ENCODE results near the gene RHBDF2. TPM values are rescaled to one million over a fixed set of nuclear protein-coding genes. Genes with fewer than 3 reads are reported as not detected.
A peak's percentile ranks its signal among the peaks of the same experiment; 100 is the strongest.

Gene RHBDF2
- 10 to 100 TPM; 30.4 to 43.1 TPM for total RNA-seq

DNA sequence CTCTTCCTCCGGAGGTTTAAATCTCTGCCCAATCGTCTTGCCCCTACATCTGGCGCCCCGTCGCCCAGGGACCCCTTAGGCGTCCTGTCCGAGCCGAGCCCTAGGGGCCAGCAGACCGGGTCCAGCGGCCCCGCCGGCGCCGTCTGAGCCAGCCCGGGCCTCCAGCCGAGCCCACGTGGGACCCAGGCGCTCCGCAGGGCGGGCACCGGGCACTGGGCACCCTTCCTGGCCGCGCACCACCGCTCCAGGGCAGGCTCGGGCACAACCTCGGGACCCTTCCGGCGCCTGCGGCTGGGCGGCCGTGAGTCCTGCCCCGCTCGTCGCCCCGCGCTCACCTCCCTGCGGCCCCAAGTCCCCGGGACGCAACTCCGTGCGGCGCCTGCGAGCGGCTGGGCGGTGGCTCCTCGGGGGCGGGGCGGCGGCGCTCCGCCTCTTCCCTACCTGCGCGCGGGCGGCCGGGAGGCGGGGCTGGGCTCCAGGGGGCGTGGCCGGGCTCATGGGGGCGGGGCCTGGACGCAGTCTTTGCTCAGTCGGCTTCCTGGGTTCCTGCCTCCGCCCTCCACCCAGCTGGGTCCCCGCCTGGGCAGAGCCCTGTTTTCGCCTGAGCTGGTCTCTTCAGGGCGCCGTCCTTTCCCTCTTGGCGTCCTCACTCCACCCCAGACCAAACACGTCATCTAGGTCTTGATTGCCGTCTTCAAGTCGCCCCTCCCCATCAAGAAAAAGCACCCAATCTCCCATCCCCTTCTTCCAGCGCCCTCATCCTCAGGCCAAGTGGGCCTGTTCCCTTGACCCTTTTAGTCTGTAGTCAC, at the start of gene RHBDF2:
Gene RHBDF2, minus strand, starts transcription at position 406 of the 809 bp plus-strand sequence. CDS start 19,899 bp downstream, outside the sequence.
- DNase-seq (ENCODE audit: low spot score in 2 of 2) (peak; percentile 96 to 98), ATAC-seq (peak; percentile 84 to 93)
- peak within 1 kb of the TSS; percentile 68 to 92 for H3K27ac Mint-ChIP-seq
- no peaks in the 10 kb centered on the region for H3K9me3 Mint-ChIP-seq
- H3K36me3 Mint-ChIP-seq = peaks cover 0 to 5% of the 10 kb centered on the region in 2 donors

DNA sequence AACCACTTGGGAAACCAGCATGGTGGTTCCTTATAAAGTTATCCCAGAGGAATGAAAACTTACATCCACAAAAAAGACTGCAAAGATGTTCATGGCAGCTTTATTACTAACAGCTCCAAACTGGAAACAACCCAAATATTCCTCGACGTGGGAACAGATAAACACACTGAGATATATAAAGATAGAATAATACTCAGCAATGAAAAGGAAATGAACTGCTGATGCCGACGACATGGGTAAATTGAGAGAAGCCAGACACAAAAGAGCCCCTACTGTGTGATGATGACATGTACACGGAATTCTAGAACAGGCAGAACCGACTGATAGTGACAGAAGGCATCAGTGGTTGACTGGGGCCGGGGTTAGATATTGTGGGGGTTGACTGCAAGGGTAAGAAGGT, 48.3 kb upstream of the RHBDF2 start:
- H3K36me3 Mint-ChIP-seq = no peaks in the 10 kb centered on the region
- ATAC-seq (no peak), DNase-seq (ENCODE audit: low spot score in 2 of 2) (no peak)
- no peak overlapping the region for H3K27ac Mint-ChIP-seq
- no peaks in the 10 kb centered on the region for H3K9me3 Mint-ChIP-seq

DNA sequence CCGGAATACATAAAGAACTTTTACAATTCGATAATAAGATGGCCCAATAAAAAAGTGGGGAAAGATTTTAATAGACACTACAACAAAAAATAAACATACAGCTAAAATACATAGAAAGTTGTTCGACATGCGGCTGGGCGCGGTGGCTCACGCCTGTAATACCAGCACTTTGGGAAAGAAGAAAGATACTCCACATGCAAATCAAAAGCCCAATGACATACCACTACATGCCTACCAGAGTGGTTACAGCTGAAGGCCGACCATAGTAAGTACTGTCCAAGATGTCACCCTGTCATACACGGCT, 47.9 kb upstream of the RHBDF2 start:
- DNase-seq (ENCODE audit: low spot score in 2 of 2) (no peak), ATAC-seq (no peak)
- Mint-ChIP-seq H3K9me3 (no peaks in the 10 kb centered on the region), H3K36me3 (no peaks in the 10 kb centered on the region), H3K27ac (no peak overlapping the region)

DNA sequence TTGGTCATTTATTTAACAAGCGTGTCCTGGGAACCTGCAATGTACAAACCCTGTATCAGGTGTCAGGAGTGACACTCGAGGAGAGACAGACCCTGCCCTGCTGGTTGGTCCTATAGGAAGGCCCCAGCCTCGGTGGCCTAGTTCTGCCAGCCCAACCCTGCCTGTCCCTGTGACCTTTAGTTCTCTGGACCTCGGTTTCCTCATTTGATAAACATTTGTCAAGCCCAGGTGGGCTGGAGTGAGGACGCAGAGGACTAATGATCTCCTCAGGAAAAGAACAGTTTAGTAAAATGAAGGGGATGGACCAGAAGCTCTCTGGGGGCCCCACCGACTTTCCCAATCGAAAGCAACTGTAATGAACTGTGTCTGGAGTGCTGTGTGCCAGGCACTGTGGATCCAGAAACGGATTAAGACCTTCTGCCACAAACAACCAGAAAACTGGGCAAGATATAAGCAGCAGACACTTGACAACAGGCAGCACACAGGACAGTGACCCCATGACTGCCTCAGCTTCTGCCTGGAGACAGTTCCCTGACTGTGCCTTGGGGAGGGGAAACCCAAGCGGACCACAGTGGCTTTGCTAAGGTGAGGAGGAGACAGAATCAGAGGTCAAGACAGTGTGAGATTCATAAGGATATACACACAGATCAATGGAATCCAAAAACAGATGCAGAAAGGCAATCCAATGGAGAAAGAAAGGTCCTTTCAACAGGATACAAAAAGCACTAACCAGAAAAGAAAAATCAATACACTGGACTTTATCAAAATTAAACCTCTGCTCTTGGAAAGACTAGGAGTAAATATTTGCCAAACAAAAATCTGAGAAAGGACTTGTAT, 47.4 kb upstream of the RHBDF2 start:
- DNase-seq (ENCODE audit: low spot score in 2 of 2) (no peak), ATAC-seq (no peak)
- Mint-ChIP-seq H3K36me3 (no peaks in the 10 kb centered on the region), H3K9me3 (no peaks in the 10 kb centered on the region), H3K27ac (no peak overlapping the region)

DNA sequence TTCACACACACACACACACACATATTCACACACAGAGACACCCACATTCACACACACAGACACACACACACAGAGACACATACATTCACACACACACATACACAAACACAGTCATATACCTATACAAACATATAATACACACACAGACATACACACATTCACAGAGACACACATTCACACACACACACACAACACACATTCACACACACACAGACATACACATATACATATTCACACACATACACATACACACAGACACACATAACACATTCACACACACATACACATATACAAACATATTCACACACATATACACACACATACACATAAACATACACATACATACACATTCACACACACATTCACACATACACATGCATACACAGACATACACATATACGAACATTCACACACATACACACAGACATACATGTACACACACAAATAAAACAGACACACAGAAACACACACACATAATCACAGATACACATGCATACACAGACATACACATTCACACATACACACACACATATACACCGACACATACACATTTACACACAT, 46.5 kb upstream of the RHBDF2 start:
- Mint-ChIP-seq H3K27ac (no peak overlapping the region), H3K9me3 (no peaks in the 10 kb centered on the region), H3K36me3 (no peaks in the 10 kb centered on the region)
- no peak for DNase-seq (ENCODE audit: low spot score in 2 of 2)
- no peak for ATAC-seq

DNA sequence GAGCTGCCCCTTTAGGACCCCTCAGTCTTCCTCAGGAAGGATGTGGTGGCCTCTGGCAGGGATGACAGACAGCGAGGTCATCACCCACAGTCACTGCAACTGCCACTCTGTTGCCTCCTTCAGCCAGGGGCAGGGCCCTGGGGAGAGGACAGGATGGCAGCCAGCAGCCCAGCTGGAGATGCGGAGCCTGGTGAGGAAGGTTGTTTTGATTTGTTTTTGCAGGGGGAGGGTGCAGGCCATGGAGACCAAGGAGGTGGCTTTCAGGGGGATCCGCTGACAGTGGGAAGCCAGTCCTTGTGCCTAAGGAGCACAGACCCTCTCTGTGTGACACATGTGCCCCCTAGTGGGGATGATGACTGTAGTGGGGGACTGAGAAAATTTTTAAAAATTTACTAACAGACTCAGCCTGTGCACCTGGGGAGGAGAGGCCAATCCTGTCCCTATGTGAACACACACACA, 46.0 kb upstream of the RHBDF2 start:
- H3K36me3 Mint-ChIP-seq = no peaks in the 10 kb centered on the region
- no peaks in the 10 kb centered on the region for H3K9me3 Mint-ChIP-seq
- DNase-seq (ENCODE audit: low spot score in 2 of 2) (peak in 1 of 2 donors; percentile 64), ATAC-seq (peak; percentile 75 to 92)
- H3K27ac Mint-ChIP-seq = no peak overlapping the region

DNA sequence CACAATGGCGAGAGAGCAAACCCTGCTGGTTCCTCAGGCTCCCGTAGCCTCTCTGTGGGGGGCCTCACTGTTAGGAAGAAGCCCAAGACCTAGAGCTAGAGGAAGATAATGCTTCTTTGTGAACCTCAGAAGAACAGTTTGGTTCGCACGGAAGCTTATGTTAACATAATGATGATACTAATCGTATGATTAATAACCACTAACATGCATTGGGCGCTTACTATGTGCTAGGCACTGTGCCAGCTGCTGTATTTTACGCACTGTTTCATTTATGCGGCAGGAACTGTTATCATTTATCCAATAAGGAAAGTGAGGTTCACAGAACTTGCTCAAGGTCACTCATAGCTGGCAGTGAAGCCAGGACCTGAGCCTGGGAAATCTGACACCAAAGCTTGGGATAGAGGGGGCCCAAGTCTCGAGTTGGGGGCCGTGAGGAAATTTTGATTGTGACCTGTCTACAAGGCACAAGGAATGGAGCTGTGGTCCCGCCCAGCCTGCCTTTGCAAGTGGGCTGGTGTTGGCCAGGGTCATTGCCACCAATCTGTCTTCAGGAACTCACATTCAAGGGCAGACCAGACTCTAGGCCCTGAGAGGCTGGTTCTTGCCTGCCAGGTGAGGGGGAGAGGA, 45.4 kb upstream of the RHBDF2 start:
- H3K27ac Mint-ChIP-seq = no peak overlapping the region
- H3K9me3 Mint-ChIP-seq = no peaks in the 10 kb centered on the region
- no peaks in the 10 kb centered on the region for H3K36me3 Mint-ChIP-seq
- DNase-seq (ENCODE audit: low spot score in 2 of 2) = no peak
- peak in 1 of 2 donors; percentile 14 for ATAC-seq

DNA sequence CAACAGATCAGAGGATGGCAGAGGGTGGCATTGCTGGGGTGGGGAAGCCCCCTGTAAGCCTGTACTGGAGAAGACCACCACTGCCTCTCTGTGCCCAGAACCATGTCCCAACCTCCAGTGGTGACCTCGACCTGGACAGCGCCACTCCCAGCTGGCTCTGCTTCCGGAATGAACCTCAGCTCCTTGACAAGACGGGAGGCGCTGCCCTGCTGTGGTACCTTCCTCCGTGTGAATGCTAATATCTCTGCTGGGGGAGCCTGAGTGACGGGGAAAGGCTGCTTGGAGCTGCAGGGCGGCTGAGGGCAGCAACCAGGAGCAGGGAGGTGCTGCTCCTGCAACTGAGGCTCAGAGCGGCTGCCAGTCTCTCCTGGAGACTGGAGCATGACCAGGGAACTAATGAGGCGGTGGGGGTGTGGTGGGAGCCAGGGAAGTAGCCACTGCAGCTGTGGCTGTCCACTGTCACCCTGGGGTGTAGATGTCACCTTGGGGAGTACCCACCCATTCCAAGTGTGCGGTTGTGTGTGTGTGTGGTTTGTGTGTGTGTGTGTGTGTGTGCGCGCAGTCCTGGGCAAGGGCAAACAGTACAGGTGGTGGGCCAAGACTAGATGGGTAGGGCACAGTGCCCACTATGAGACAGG, 44.8 kb upstream of the RHBDF2 start:
- Mint-ChIP-seq H3K36me3 (no peaks in the 10 kb centered on the region), H3K27ac (no peak overlapping the region), H3K9me3 (no peaks in the 10 kb centered on the region)
- ATAC-seq (no peak), DNase-seq (ENCODE audit: low spot score in 2 of 2) (no peak)

DNA sequence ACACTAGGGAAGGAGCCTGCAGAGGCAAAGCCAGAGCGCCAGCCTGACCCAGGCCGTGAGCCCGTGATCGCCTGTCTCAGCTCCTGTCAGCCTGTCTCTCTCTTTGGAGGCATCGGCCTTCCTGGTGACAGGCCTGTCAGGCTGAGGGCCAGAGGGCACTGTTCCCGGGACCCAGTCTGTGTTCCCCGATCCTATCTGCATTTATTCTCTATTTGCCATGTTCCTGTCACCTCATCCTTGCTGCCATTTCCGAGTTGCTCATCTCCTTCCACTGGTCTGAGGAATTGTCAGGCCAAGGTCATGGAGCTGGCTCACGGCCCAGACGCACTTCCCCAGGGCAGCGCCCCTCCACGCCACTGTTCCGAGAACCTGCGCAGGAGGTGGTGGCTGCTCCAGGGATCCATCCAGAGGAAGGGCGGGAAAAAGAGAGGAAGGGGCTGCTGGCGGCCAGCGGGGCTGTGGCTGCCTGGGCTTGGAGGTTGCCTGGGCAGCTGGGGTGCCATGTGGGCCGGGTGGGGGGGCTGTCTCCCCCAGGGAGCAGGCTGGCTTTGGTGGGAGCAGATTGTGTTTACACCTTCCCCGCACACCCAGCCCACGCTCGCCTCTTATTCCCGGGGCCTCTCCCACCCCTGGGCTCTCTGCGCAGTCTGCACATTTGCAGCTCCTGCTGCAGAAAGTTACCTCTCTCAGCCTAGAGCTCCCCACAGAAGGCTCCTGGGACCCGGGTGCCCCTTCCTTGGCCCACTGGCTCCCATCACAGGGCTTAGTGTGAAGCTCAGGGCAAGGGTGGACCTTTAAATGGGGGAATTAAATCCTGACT, 43.5 kb upstream of the RHBDF2 start:
- no peak for DNase-seq (ENCODE audit: low spot score in 2 of 2)
- no peak overlapping the region for H3K27ac Mint-ChIP-seq
- ATAC-seq = no peak
- H3K9me3 Mint-ChIP-seq = no peaks in the 10 kb centered on the region
- no peaks in the 10 kb centered on the region for H3K36me3 Mint-ChIP-seq

DNA sequence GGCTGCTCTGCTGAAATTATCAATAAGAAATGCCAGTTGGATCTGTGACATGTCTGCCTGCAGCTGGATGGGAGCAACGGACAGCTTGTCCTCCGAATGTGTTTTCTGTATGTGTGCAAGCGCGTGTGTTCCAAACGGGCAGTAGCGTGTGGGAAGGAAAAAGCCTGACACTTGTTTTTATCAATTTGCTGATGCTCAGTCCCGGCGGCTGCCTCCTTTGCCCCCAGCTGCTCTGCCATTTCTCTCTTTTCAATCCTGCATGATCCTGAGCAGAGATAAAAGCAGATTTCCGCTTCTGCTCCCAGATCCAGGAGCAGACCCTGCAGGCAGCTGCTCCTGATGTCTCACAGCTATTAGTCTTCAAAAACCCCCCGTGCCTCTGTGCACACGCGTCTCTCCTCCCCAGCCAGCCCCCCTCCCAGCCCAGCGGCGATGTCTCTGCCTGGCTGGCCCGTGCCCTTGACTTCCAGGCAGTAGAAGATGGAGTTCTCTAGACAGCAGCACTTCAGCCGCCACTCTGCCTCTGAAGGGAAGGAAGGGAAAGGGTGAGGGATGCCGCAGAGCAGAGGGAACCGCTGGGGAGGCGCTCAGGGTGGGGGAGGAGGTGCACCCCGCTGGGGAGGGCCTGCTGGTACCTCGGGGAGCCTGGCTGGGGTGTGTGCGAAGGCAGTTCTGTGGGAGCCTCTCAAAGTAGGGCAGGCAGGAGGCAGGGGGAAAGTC, 42.8 kb upstream of the RHBDF2 start:
- H3K36me3 Mint-ChIP-seq = no peaks in the 10 kb centered on the region

DNA sequence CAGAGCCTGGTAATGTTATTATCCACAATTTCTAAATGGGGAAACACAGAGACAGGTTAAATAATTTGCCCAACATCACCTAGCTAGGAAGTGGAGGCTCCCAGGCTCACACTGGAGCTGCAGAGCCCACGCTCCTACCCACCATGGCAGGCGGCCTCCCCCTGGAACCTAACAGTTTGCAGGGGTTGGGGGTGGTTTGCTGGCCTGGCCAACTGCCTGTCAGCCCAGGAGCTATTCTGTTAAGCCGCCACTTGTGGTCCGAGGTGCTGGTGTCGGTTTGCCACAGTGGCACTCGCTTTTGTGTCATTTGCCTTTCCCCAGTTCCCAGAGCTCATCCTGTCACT, 42.2 kb upstream of the RHBDF2 start:
- DNase-seq (ENCODE audit: low spot score in 2 of 2) = no peak
- no peak for ATAC-seq
- H3K36me3 Mint-ChIP-seq = no peaks in the 10 kb centered on the region
- H3K9me3 Mint-ChIP-seq = no peaks in the 10 kb centered on the region
- H3K27ac Mint-ChIP-seq = no peak overlapping the region

More for the DNA sequence above, 42.8 kb upstream of the RHBDF2 start:
- DNase-seq (ENCODE audit: low spot score in 2 of 2) (no peak), ATAC-seq (no peak)
- Mint-ChIP-seq H3K27ac (no peak overlapping the region), H3K9me3 (no peaks in the 10 kb centered on the region)

DNA sequence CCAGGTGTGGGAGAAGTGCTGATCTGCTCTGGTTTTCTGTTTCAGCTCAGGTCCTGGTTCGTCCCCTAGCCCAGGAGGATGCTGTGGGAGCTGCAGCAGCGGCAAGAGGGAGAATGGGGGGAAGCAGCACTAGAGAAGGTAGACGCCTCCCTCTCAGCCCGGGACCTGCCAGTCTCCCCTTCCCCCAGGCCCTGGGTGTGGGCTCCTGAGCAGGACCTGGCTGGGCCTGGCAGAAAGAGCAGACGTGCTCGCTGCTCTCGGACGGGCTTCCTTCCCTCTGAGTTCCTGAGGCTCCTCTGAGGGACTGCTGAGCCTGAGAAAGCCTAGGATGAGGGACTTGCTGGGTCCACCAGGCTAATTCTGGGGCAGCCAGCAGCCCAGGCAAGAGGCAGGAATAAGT, 41.8 kb upstream of the RHBDF2 start:
- Mint-ChIP-seq H3K9me3 (no peaks in the 10 kb centered on the region), H3K36me3 (no peaks in the 10 kb centered on the region), H3K27ac (no peak overlapping the region)
- DNase-seq (ENCODE audit: low spot score in 2 of 2) = no peak
- no peak for ATAC-seq

DNA sequence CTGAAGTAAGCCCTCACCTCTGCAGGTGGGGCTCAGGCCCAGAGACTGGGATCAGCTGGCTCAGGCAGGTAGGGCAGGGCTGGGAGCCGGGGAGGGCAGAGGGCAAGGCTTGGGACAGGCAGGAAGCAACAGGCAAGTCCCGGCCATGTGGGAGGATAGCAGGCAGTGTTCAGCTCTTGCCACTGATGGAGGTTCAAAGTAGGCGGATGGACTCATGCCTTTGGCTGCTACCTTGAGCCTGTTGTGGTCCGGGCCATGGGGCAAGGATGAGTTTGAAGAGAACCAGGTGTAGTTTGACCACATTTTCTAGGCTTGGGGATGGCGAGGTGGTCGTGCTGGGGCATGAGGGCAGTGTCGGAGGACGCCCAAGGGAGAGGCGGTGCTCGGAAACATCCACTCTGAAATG, 41.3 kb upstream of the RHBDF2 start:
- no peak overlapping the region for H3K27ac Mint-ChIP-seq
- no peaks in the 10 kb centered on the region for H3K36me3 Mint-ChIP-seq
- ATAC-seq (no peak), DNase-seq (ENCODE audit: low spot score in 2 of 2) (no peak)
- no peaks in the 10 kb centered on the region for H3K9me3 Mint-ChIP-seq

DNA sequence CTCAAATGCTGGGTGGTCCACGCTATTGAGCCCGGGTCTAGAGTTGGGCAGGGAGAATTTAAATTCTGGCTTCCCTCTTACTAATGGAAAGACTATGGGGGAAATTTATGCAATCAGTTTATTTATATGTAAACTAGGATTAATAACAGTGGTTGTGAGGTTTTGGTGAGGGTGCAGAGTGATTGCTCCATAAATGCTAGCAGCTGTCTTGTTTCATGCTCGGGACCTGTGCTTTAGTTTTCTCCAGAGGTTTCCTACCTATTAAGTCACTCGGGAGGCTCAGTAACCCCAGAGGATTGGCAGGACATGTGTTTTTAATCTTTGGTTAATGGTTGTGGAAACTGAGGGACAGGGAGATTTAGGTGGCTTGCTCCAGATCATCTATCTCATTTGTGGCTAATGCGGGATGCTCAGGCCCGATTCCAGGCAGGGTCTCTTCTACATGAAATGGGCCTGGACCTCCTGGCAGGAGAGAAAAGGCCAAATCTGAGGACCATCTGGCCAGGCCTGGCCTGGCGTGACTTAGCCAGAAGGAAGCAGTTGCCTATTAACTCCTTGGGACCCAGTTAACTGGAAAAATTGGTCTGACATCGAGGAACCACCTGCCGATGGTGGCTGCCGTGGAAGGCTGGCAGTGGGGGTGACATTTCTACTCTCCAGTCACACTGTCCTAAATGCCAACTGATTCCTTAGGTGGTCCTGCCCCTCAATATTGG, 40.7 kb upstream of the RHBDF2 start:
- no peak for DNase-seq (ENCODE audit: low spot score in 2 of 2)
- Mint-ChIP-seq H3K36me3 (no peaks in the 10 kb centered on the region), H3K9me3 (no peaks in the 10 kb centered on the region), H3K27ac (no peak overlapping the region)
- ATAC-seq = no peak

Data from activated naive CD4-positive, alpha-beta T cell treated with anti-CD3 and anti-CD28 coated beads, Interleukin-2, amount 50 U/mL, for 72 hours (primary cell).